AG04449 (cell line): Measurements from ENCODE around the gene SPO11.

Experiments
- CTCF ChIA-PET: fragments of 350-600 bp; formaldehyde crosslinking; extraction: SDS; loops from one replicate; lab custom pipeline; 2021; ENCODE audit warnings: antibody characterized with exemption; lab: Yijun Ruan, JAX
- POLR2A ChIA-PET: fragments of 400-600, 350-600 bp; formaldehyde crosslinking; extraction: SDS; loops from one replicate; lab custom pipeline; 2020; ENCODE audit warnings: antibody characterized with exemption, inconsistent platforms; lab: Yijun Ruan, JAX
- DNase-seq: peaks from one replicate; pipeline ENCODE4 v3.0.0-alpha.2; 2010; ENCODE audit warnings: low read depth, low spot score
- H3K4me3 ChIP-seq: 2 replicates; pipeline ENCODE4 v1.5.1; 2011; ENCODE audit warnings: low read depth, mild to moderate bottlenecking, control low read depth, low read length
- CTCF ChIP-seq: IDR thresholded peaks from one replicate; pipeline ENCODE4 v1.5.1; 2011; ENCODE audit warnings: mild to moderate bottlenecking, moderate library complexity, low read length, control low read depth, inconsistent platforms; ENCODE audit not compliant: insufficient read depth; ENCODE audit errors: missing control alignments

SPO11 gene

DNA sequence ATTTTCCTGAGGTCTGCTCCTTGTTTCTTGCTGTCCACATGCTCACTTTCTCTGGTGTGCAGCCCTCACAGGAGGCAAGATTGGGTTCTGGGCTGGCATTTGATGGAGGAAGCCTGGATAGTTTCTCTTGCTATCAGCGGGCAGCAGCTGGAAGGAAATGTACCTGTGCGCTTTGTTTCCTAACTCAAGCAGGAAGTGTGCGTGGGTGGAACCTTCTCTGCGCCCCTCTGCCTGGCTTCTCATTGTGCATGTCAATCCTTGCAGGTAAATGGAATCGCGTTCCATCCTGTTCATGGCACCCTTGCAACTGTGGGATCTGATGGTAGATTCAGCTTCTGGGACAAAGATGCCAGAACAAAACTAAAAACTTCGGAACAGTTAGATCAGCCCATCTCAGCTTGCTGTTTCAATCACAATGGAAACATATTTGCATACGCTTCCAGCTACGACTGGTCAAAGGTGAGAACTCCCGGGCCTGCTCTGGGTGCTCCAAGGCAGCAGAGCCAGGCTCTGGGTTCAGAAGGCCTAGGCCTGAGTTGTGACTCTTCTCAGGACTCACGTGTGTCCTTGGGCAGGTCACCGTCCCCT lies 44.8 kb downstream of the SPO11 start:
- TF ChIP-seq CTCF = no peak
- POLR2A ChIA-PET = no interaction called here
- CTCF ChIA-PET = interaction anchor here (2.9 to 8.5 kb wide), 3 partner anchors 8 to 122 kb away, joined by 14 to 56 read pairs (median 22); no protein-coding TSS in a partner anchor
- DNase-seq = no peak
- H3K4me3 ChIP-seq = no peak overlapping the region

DNA sequence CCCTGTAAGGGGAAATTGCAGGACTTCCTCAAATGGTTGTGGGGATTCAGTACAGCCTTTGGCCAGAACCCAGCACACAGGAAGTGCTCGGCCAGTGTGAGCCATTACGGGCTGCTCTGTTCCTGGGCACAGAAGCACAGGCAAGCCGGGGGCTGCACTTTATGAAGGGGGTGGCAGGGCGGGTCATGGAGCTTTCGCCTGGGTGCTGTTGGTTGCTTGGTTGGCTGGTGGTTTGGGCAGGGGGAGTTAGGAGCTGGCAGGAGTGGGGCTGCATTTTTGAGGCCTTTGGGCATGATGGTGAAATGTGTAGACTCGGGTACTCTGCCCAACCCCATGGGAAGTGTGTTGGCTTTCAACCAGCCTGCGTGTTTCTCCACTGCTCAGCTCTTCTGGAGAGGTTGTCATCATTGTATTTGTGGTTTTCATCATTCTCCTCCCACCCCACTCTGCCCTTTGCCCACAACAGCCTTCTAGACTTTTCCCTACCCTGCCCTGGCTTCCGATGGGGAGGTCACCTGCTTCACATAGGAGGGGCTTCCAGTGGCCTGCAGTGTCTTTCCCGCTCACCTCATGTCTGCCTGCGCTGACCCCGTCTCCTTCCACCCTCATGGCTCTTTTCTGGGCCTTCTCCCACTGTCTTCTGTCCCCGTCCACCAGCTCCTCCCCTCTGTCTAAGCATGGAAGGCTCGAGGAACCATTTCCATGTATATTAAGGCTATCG lies 45.5 kb downstream of the SPO11 start:
- no peak overlapping the region for H3K4me3 ChIP-seq
- DNase-seq = no peak
- ChIA-PET POLR2A (no interaction called here), CTCF (interaction anchor here (2.2 to 8.5 kb wide), 3 partner anchors 12 to 121 kb away, joined by 9 to 56 read pairs (median 14); no protein-coding TSS in a partner anchor)
- no peak for TF ChIP-seq CTCF

DNA sequence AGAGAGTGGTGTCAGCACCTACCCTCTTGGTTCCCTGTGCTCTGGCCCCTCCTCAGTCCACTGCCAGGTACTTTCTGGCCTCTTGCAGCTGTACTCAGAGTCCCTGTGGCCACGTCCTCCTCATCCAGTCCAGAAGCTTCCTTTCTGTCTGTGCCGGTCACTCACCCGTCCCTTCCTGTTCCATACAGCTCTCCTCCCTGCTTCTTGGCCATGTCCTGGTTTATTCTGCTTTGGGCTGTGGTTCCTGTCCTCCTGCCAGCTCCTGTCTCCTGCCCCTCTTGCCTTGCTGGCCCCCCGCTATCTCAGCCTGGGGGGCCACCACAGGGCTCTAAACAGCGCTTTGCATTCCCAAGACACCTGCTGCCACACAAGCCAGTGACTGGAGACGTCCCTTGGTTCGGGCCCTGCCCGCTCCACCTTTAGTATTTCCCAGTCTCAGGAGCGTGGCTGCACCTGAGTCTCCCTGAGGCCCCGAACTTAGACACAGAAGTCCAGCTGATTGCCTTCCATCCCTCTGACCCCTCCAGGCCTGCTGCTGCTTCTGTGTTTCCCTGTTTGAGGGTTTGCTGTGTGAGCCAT lies 46.1 kb downstream of the SPO11 start:
- no peak overlapping the region for H3K4me3 ChIP-seq
- ChIA-PET CTCF (interaction anchor here (1.8 to 8.5 kb wide), 4 partner anchors 12 to 120 kb away, joined by 9 to 56 read pairs (median 12); no protein-coding TSS in a partner anchor), POLR2A (no interaction called here)
- DNase-seq = no peak
- no peak for TF ChIP-seq CTCF

DNA sequence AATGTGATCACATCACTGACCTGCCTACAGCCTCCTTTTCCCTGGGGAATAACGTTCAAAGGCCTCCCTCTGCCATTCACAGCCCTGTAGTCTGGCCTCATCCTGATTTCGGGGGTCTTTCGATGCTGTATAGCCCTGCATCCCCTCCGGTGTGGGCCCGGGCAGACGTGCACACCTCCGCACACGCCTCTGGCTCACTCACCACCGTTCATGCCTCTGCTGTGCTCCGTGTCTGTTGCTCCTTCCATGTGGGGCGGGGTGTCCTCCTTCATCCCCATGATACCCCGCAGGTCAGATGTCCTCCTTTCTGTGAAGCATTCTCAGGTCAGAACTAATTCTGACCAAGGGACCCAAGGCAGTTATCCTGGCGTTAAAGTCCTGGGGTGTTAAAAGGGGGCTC lies 47.7 kb downstream of the SPO11 start:
- H3K4me3 ChIP-seq = no peak overlapping the region
- POLR2A ChIA-PET = no interaction called here
- no peak for TF ChIP-seq CTCF
- CTCF ChIA-PET = interaction anchor here (1.7 to 8.5 kb wide), 5 partner anchors 10 to 125 kb away, joined by 4 to 56 read pairs (median 11); no protein-coding TSS in a partner anchor
- no peak for DNase-seq

GRCh38 chr20:57378107-57378506 lies 48.5 kb downstream of the SPO11 start:
- no peak for DNase-seq
- POLR2A ChIA-PET = no interaction called here
- TF ChIP-seq CTCF = no peak
- CTCF ChIA-PET = interaction anchor here (1.3 to 8.5 kb wide), 6 partner anchors 115 to 833 kb away, joined by 3 to 56 read pairs (median 26); no protein-coding TSS in a partner anchor
- H3K4me3 ChIP-seq = no peak overlapping the region

GRCh38 chr20:57378646-57379262 lies 49.2 kb downstream of the SPO11 start:
- TF ChIP-seq CTCF = no peak
- no peak for DNase-seq
- CTCF ChIA-PET = interaction anchor here (1.1 to 8.5 kb wide), 11 partner anchors 9 to 832 kb away, joined by 3 to 56 read pairs (median 6); no protein-coding TSS in a partner anchor
- H3K4me3 ChIP-seq = no peak overlapping the region
- POLR2A ChIA-PET = no interaction called here
